Transverse colon (tissue), 4 donors: ENCODE data around the gene XXYLT1. TPM values are rescaled to one million over a fixed set of nuclear protein-coding genes. Genes with fewer than 3 reads are reported as not detected.
"Not testable (repeated sequence)": the region's sequence is repeated elsewhere in the genome, so short reads cannot be mapped to it uniquely, and the experiment has no call there.

Experiments
- DNase-seq: peaks from one replicate; pipeline ENCODE4 v3.0.0-alpha.2; 2019
- H3K27ac ChIP-seq, 4 donors: fragments of 200-600 bp; sonication (generic); 2 replicates each; pipeline ENCODE4 v1.5.1; 2016 to 2018; ENCODE audit warnings: inconsistent platforms in 4 of 4
- H3K27me3 ChIP-seq: fragments of 200-600 bp; sonication (generic); 2 replicates; pipeline ENCODE4 v1.5.1; 2017; ENCODE audit warnings: inconsistent platforms
- H3K36me3 ChIP-seq, 4 donors: fragments of 200-600 bp; sonication (generic); 2 replicates each; pipeline ENCODE4 v1.5.1; 2017 to 2019; ENCODE audit warnings: inconsistent platforms in 4 of 4
- H3K4me1 ChIP-seq, 4 donors: fragments of 200-600 bp; sonication (generic); 2 replicates each; pipeline ENCODE4 v1.5.1; 2017 to 2020; ENCODE audit warnings: inconsistent platforms in 4 of 4
- H3K4me3 ChIP-seq, 4 donors: fragments of 200-600 bp; sonication (generic); 1 replicate in 1 of 4; 2 replicates in 3 of 4; pipeline versions ENCODE4 v1.5.1 to v1.6.1; 2017 to 2019; ENCODE audit warnings: inconsistent platforms in 4 of 4
- H3K9me3 ChIP-seq, 2 donors: fragments of 200-600 bp; sonication (generic); 2 replicates each; pipeline ENCODE4 v1.5.1; 2017 to 2019; ENCODE audit warnings: inconsistent platforms in 2 of 2
- CTCF ChIP-seq, 5 experiments: fragments of 200-600 bp in 3 of 5; fragments of 450-650 bp in 2 of 5; sonication (generic) in 3 of 5; IDR thresholded peaks; 1 replicate in 2 of 5; 2 replicates in 3 of 5; pipeline ENCODE4 v1.5.1; 2016 to 2017; ENCODE audit warnings: antibody characterized with exemption in 5 of 5, inconsistent platforms in 3 of 5, mild to moderate bottlenecking in 2 of 5, moderate library complexity in 1 of 5
- EP300 ChIP-seq: sonication (generic); formaldehyde crosslinking; IDR thresholded peaks from one replicate; pipeline ENCODE4 v1.6.1; 2017; ENCODE audit warnings: antibody characterized with exemption, low read depth
- POLR2A ChIP-seq: fragments of 450-650 bp; IDR thresholded peaks from one replicate; pipeline ENCODE4 v1.6.1; 2016; ENCODE audit warnings: antibody characterized with exemption, mild to moderate bottlenecking, moderate library complexity
- POLR2AphosphoS5 ChIP-seq, 3 donors: sonication (generic); formaldehyde crosslinking; IDR thresholded peaks; one replicate each; pipeline ENCODE4 v1.6.1; 2016; ENCODE audit warnings: antibody characterized with exemption in 3 of 3
- WGBS, 2 donors: methylation state at CpG; one replicate each; pipeline ENCODE4 v1.1.5; 2018; ENCODE audit warnings: low coverage in 1 of 2; 5-methylcytosine and 5-hydroxymethylcytosine counted together
- in situ Hi-C, 4 donors: fragments of 200-750 bp; cut with MboI; loops; one replicate each; pipeline versions ENCODE4 v1.15.0 to v1.15.1; 2017; ENCODE audit warnings: low sequenced_read_pairs in 3 of 4, low pct_ligation_motif_present in 1 of 4, low pct_unique_long_range_greater_than_20kb in 1 of 4
- intact Hi-C: fragments of 100-400 bp; cut with DNase I; formaldehyde crosslinking; loops from one replicate; pipeline ENCODE4 v1.15.1; 2023; ENCODE audit warnings: low total_unique reads
- total RNA-seq, 4 donors: library from RNA; depleted of rRNA; stranded (reverse); fragments of >200 nt; gene quantifications; one replicate each; pipeline ENCODE4 v1.1.0, GENCODE V29; 2016

The XXYLT1 gene
- total RNA-seq, 4 donors from 2014 or later, result 3.0 to 10.0 (median 5.9) TPM

- TF ChIP-seq CTCF (IDR thresholded peaks at IDR 0.05) (no peak), POLR2A (no peak), POLR2AphosphoS5 (IDR thresholded peaks at IDR 0.05) (no peak), EP300 (no peak)
- Histone ChIP-seq H3K36me3 (no peaks in the 10 kb centered on the region), H3K4me1 (no peaks in the 10 kb centered on the region), H3K9me3 (no peaks in the 10 kb centered on the region), H3K27ac (no peak overlapping the region), H3K27me3 (no peaks in the 10 kb centered on the region), H3K4me3 (no peak overlapping the region)
- DNase-seq, result no peak
- intact Hi-C loops, result no loop called here
- 58 to 63% methylated on average over 4 to 7 of the region's 7 CpGs for whole genome bisulfite sequencing, 2 donors
- in situ Hi-C loops, result no loop called here
These were observed 231.6 kb downstream of the XXYLT1 start for GRCh38 chr3:195039180-195039843.

- Histone ChIP-seq H3K4me3 (no peak overlapping the region), H3K4me1 (peaks cover 0 to 10% (median 6%) of the 10 kb centered on the region in 4 donors), H3K36me3 (no peaks in the 10 kb centered on the region), H3K27ac (no peak overlapping the region), H3K9me3 (no peaks in the 10 kb centered on the region), H3K27me3 (no peaks in the 10 kb centered on the region)
- no peak for TF ChIP-seq POLR2A
- TF ChIP-seq POLR2AphosphoS5 (IDR thresholded peaks at IDR 0.05), result no peak
- no peak for TF ChIP-seq EP300
- TF ChIP-seq CTCF (IDR thresholded peaks at IDR 0.05), result no peak
- no peak for DNase-seq
- in situ Hi-C loops (no loop called here), intact Hi-C loops (no loop called here)
- 68 to 90% methylated on average over 4 to 5 of the region's 5 CpGs for WGBS, 2 donors
These were observed 232.8 kb downstream of the XXYLT1 start for GRCh38 chr3:195038161-195038560.

- not testable (repeated sequence) for H3K4me3 ChIP-seq
These were observed 233.4 kb downstream of the XXYLT1 start for GRCh38 chr3:195037586-195037985.

GRCh38 chr3:195036974-195037373 is 234.0 kb downstream of the XXYLT1 start:
- no peaks in the 10 kb centered on the region for H3K9me3 ChIP-seq
- no peaks in the 10 kb centered on the region for H3K36me3 ChIP-seq
- DNase-seq, result no peak
- no peaks in the 10 kb centered on the region for H3K27me3 ChIP-seq
- peaks cover 0 to 10% (median 6%) of the 10 kb centered on the region in 4 donors for H3K4me1 ChIP-seq
- intact Hi-C loops, result no loop called here
- H3K27ac ChIP-seq, result no peak overlapping the region
- TF ChIP-seq EP300 (no peak), POLR2AphosphoS5 (IDR thresholded peaks at IDR 0.05) (no peak), CTCF (IDR thresholded peaks at IDR 0.05) (no peak), POLR2A (no peak)
- in situ Hi-C loops, result no loop called here
- H3K4me3 ChIP-seq, result no peak overlapping the region
- 79 to 87% methylated on average over 2 to 5 of the region's 5 CpGs for WGBS, 2 donors

More at GRCh38 chr3:195037586-195037985, 233.4 kb downstream of the XXYLT1 start:
- H3K36me3 ChIP-seq, in situ Hi-C loops, H3K27me3 ChIP-seq, intact Hi-C loops, DNase-seq, H3K9me3 ChIP-seq, H3K27ac ChIP-seq: not testable (repeated sequence)
- peaks cover 0 to 10% (median 6%) of the 10 kb centered on the region in 4 donors for H3K4me1 ChIP-seq
- WGBS, 2 donors, result 87 to 90% methylated on average over 3 of the region's 3 CpGs

- H3K36me3 ChIP-seq, result no peaks in the 10 kb centered on the region
- H3K4me1 ChIP-seq, result peaks cover 0 to 10% (median 6%) of the 10 kb centered on the region in 4 donors
- no peak for TF ChIP-seq POLR2A
- no peak for TF ChIP-seq EP300
- no peak for TF ChIP-seq CTCF (IDR thresholded peaks at IDR 0.05)
- no peak for TF ChIP-seq POLR2AphosphoS5 (IDR thresholded peaks at IDR 0.05)
- WGBS, 2 donors, result 78% methylated on average over 6 of the region's 6 CpGs; no CpG with 5 or more reads in 1 of the 2 donors
- no peaks in the 10 kb centered on the region for H3K27me3 ChIP-seq
- H3K9me3 ChIP-seq, result no peaks in the 10 kb centered on the region
- no peak overlapping the region for H3K27ac ChIP-seq
- intact Hi-C loops (no loop called here), in situ Hi-C loops (no loop called here)
- DNase-seq, result no peak
- no peak overlapping the region for H3K4me3 ChIP-seq
These were observed 234.4 kb downstream of the XXYLT1 start for GRCh38 chr3:195036574-195036973.
